Stimulated activated CD4-positive, alpha-beta T cell treated with anti-CD3 and anti-CD28 coated beads, Interleukin-4, amount 100 ng/mL, for 4 hours (primary cell): ENCODE measurements around the gene PLXNA4.

Source experiments
- DNase-seq, 2 experiments: peaks; one replicate each; pipeline ENCODE4 v3.0.0-alpha.2; 2020

Gene PLXNA4

DNA sequence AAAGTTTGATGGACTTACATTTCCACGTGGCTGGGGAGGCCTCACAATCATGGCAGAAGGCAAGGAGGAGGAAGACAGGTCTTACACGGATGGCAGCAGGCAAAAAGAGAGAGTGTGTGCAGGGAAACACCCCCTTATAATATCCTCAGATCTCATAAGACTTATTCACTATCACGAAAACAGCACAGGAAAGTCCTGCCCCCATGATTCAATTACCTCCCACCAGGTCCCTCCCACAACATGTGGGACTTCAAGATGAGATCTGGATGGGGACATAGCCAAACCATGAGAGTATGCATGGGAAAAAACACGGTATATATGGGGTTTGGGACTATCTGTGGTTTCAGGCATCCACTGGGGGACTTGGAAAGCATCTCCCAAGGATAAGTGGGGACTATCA, 78.0 kb downstream of the PLXNA4 start:
- no peak for DNase-seq

DNA sequence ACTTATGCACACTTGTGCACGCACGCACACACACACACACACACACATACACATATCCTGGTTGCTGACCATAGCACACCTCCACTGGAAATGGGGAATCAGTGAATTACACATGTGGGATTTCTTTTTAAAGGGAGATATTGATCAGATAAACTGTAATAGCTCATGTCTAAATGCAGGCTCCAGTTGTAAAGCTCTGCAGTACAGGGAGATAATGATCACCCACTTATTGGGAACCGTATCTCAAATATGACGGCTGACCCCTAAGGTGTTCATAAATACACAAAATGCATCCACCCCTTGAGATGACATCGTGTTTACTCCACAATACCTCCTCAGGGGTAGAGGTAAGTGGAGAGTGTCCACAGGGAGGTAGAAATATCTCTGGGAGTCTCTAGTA, 79.2 kb downstream of the PLXNA4 start:
- DNase-seq = no peak

DNA sequence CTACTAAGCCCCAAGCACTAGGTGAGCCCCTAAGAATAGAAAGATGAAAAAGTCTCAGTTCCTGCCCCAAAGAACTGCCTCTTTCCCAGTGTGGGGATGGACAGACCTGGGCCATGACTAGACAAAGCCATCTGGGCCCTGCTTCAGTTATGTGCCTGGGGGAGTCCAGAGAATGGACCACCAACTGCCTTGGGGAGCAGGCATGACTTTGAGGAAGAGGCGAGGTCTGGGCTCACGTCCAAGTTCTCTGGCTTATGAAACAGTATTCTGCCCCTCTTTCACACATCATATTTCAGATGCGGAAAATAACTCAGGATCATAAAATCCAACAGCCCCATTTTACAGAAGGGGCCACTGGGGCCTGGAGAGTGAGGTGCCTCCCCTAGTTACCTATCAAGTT, 80.3 kb downstream of the PLXNA4 start:
- DNase-seq = no peak

DNA sequence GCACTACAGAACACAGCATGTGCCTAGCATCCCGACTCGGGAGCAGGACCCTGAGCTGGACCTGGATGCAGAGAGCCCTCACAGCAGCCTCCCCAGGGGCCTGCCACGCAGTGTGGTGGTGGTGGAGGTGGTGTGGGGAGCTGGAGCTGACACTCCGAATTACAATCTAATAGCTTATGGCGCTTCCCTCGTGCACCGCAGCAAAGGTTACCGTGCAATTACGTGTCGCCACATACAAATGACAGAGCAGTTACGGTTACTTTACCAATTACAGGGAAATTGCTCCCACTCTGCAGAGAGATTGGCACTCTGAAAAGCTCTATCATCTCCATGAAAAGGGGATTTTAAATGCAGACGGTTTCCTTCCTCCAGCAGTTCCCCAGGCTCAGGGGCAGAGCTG, 81.8 kb downstream of the PLXNA4 start:
- no peak for DNase-seq

DNA sequence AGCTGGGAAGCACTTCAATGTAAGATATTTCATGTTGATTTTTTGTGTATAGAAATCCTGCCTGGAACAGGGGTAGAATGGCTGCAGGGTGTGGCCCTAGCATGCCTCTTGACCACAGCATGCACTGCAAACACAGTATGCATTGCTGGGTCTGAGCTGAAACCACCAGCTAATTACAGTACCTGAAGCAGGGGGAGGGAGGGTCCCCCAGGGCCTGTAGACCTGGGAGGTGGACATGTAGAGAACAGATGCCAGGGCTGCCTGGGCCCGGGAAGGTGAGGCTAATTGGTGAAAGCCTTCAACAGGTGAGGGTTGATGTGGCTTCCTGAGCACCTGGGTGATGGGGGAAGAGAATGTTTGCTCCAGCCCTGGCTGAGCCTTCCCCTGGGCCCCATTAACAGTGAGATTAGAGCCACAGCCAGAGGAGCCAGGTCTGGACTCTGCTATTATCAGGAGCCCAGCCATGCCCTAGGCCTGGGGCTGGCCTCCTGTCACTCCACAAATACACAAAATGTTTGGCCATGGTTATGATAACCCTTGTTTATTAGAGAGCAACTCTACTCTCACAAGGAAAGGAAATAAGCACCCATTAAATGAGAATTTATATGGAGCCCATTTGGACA, 83.3 kb downstream of the PLXNA4 start:
- no peak for DNase-seq

DNA sequence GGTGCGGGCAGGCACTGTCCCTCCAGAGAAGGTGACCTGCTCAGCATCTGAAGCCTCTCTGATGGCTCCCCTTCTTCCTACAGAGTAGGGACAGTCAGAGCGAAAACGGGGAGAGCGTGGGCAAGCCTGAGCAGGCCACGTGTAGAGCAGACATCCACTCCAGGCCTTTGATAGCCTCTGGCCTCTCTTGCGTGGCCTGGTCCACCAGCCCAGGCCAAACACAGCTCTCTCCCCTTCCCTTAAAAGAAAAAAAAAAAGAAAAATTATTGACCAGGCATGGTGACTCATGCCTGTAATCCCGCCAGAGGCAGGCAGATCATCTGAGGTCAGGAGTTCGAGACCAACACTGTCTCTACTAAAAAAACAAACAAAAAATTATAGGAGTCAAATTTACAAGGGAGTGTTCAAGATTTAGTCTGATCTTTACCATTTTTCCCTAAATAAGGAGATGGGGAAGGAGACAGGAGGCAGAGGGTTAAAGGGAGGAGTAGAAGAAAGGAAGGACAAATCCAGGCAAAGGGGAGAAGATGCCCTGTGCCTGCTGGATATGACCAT, 84.8 kb downstream of the PLXNA4 start:
- no peak for DNase-seq

DNA sequence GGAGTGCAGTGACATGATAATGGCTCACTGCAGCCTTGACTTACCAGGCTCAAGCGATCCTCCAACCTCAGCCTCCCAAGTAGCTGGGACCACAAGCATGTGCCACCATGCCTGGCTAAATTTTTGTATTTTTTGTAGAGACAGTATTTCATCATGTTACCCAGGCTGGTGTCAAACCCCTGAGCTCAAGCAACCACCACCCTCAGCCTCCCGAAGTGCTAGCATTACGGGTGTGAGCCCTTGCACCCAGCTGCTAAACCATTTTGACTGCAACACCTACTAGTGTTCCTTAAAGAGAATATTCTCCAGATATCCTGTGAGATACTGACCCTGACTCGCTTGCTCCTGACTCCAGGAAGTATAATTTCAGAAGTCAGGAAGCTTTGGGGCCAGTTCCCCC, 85.8 kb downstream of the PLXNA4 start:
- no peak for DNase-seq

DNA sequence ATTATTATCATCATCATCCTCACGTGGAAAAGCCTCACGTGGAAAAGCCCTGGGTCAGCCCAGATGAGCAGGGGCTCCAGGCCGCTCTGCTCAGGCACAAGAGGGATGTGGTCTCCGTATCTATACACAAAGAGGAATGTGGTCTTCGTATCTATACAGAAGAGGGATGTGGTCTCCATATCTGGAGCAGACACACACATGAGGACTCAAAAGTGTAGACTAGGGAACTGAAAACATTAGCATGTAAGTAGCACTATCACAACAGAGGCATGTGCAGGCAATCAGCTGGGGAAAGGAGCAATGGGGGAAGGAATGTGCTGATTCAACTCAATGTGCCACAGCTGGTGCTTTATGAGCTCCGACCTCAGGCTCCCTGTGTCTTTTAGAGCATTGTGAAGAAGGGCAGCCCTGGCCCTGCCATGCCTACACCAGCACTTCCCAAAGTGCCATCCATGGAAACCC, 86.5 kb downstream of the PLXNA4 start:
- DNase-seq = no peak

DNA sequence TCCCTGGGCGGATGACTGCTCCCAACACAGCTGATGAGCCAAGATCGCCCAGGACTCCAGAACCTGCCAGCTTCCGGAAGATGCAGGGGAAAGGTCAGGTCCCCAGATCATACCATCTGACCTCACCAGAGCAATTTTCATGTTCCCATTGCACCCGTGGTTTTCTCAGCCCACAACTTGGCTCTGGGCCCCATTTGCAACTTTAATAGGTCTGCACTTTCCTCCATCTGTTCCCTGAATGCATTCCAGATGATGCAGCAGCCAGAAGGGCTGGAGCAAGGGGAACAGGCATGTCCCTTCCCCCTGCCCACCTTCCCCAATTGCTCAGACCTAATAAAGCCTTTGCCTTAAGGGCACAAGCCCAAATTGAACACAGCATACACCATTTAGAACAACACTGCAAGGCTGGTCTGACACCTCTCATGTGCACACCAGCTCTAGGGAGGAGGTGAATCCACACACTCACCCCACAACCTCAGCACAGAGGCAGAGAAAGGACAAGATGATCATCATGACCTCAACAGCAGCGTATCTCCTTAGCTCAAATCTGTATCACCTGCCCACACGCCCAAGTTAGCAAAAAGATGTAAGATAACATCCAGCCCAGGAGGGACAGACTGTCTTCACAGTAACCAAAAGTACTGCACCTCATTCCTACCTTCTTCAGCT, 87.5 kb downstream of the PLXNA4 start:
- no peak for DNase-seq

DNA sequence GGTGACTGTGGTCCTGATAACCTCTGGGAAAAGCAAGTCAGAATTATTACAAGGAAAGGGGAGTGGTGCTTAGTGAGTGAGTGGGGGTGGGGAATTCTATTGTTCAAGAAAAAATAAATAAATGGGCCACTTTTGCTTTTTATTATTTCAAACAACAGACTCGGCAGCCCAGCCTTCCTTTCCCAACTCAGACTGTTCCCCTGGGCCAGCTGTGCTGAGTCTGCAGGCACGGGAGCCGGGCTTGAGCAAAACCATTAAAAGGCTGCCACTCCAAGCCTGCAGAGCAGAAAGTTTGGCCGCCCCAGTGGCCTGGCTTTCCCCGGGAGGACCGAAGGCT, 90.0 kb downstream of the PLXNA4 start:
- DNase-seq = no peak

DNA sequence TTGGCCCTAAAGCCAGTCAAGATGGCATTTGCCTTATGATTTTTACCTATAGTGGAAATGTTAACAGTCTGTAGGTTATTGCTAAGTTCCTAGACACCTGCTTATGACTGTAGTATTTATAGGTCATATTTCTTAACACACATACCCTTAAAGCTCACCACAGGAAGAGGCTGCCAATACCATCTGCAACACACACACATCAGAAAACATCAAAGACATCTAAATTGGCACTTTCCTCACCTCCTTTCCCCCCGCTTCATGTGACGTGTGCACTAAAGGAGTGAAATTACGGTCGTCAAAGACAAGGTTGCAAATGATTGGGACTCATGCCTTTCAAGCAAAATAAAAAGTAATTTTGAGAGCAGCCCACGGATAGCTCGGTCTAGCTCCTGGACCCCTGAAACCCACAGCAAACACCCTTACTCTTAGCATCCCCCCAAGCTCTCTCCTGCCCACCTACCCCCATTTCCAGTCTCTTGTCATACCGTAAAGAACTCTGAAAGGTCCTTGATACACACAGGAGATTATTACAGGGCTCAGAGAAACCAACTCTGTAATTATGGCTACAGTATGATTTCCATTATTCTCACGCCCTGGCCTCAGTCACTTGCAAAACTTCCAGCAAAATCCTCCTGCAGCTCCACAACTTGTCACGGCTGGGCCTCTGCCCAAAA, 90.5 kb downstream of the PLXNA4 start:
- DNase-seq = peak in 1 of 2 experiments; percentile 3

DNA sequence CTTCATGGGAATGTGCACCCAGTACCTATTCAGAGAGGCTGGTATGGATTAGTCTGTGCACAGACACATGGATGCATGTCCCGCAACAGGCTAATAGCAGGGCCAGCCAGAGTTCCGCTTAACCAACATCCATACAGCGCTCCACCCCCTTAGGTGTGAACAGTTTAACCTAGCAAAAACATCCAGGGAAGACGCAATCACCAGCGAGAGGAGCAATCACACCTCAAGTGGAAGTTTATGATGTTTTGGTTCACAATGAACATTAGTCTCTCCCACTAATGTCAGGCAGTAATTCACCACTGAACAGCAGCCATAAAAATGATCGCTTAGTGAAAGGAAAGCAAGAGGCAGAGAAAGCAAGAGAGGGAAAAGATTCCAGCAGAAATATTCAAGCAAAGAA, 91.1 kb downstream of the PLXNA4 start:
- DNase-seq = no peak

DNA sequence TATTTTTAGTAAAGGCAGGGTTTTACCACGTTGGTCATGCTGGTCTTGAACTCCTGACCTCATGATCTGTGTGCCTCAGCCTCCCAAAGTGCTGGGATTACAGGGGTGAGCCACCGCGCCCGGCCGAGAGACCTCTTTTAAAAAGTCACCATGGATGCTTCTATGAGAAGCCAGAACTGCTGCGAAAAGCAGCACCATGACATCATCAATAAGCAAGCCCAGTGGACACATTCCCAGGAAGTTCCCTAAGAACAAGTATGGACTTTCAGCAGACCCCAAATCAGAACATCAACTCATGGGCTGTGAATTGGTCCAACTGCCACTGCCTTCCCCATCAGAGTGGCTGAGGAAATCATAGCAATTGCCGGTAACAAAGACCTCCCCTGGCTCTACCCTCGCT, 93.4 kb downstream of the PLXNA4 start:
- no peak for DNase-seq

DNA sequence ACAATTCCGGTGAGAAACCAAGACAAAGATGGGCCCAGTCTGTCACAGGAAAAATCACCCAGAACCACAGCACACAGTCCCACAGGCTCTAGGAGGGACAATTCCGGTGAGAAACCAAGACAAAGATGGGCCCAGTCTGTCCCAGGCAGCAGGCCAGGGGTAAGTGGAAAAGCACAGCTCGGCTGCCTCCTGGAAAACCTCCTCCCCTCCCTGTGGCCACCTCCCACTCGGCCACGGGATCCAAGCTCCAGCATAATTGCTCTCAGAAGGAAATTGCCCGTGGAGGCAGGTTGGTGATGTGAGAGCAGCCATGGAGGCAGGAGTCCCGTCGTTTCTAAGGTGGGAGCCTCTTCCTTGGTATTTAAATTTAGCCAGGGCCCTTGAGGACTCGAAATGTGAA, 95.7 kb downstream of the PLXNA4 start:
- DNase-seq = no peak

DNA sequence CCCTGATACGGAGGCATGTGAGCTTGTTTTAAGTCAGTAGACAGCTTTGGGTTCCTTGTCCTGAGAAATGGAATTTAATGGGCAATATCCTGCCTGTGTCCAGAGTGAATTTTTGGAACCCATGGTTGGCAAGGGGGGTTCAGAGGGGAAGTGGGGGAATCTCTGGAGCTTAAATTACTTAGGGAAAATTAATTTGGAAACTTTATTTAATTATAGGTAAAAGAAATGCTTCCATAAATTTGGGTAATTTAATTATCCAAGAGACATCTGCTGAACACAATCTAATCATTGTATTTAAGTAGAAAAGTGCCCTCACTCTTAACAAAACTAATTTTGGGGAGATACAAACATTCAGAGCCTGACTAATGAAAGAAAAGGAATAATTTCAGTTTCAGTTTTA, 99.7 kb downstream of the PLXNA4 start:
- DNase-seq = no peak

DNA sequence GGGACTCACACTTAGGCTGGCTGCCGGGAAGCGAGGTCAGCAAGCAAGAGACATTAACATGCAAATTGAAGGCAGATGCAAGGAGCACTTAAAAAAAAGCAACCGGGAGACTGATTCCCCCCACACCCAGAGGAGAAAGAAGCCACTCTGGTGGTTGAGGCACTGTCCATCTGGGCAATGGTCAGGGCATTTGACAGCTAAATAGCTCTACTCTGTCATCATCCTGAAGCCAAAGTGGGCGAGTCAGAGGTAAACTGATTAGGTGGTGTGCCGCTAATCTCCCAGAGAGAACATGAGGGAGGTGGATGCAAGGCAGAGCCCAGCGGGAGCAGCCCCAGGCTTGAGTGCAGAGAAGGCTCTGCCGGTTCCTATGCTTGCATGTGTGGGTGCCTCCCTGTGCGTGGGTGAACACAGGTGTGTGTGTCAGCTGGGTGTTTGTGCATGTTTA, 100.6 kb downstream of the PLXNA4 start:
- no peak for DNase-seq

DNA sequence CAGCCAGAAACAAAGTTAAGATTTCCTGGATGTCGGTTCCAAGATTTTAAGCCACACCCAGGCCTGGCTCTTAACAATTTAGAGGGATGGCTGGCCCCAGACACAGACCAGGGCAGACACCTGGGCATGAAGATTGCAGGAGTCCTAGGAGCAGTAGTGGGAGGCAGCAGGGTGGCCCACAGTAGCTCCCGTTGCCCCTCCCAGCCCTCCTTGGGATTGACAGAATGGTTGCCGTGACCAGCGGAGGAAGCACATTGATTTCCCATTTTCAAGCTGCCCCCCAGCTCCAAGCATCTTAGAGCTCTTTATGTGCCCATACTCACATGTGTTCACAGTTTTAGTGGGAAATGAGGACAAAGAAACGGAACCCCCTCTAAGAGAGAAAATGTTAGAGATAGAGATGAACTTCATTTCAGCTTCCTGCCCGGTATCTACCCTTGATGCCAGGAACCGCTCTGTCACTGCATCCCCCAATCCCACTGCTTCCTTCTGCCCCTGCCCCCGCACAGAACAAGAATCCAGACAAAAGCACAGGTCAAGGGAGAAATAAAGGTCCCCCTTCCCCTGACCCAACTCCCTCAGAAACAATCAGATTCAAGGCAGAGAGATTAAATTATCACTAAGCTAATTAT, 101.1 kb downstream of the PLXNA4 start:
- no peak for DNase-seq

DNA sequence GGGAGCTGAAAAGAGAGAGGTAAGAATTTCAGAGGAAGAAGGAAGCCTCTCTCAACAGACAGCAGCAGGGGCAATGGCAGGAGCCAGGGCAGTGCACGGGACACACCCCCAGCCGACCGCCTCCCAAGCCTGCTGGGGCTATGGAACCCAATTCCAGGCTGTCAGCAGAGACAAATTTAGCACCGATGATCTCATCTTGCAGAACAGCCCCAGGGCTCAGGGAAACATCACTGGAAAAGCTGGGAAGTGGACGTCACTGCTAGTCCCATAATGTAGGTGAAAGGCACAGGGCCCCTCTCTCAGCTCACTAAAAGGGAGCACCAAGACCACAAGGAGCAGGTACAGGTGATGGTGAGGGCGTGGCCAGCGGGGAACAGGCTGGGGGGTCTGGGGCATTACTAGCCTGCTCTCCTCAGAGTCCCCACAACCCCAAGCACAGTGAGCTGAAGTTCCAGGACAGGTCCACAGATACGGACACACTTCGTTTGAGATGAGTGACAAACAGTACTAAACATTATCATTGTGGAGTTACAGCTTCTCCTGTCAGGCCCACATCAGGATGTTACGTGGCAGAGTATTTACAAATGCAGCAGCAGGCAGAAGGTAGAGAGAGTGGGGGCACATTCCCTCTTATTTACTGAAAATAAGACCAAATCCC, 103.7 kb downstream of the PLXNA4 start:
- DNase-seq = no peak

DNA sequence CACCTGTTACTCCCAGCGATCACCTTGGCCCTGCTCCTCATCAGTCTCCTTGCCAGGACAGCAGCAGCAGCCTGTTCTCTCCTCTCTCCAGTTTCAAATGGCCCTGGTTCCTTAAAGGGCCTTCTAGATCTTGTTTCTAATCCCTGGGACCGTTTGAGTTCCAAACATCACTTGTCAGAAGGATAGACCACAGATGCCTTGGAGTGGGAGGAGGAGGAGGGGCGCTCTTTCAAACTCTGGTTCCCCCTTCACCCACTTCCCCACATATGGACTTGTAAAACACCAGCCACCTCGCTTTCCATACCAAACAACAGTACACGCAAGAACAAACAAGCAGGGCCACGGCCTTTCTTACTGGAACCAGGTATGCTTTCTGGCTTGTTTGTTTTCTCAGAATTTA, 104.8 kb downstream of the PLXNA4 start:
- no peak for DNase-seq

DNA sequence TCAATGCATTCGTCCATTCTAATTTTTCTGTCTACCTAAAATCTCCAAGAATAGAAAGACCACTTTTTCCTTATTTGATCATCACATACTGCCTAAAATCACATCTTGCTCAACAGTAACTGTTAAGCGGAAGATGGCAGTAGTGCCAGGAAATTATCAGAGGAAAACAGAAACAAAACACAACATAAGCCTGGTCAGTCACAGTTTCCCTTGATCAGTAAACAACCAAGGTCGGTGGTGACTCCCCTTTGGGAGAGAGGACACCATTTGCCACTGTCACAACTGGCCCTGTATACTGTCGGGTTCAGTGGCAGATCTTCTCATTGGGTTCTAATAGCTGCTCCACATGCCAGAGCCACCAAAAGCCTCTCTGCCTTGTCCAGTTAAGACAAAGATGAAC, 106.6 kb downstream of the PLXNA4 start:
- no peak for DNase-seq

DNA sequence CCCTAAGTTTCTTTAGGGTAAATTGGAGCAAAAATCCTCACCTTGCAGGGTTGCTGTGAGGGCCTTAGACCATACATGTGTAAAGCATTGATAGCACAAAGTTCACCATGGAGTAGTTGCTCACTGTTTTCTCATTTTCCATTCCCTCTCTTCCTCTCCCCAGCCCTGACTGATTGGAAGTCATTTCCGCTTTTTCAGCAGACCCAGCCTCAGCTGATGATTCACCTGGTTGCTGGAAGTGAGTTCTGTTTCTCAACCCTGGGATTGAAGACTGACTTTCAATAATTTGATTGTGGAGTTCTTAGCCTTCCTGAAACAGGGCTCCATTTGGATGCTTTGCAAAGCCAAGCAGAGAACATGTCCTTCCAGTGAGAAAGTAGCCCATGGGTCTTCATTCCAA, 107.0 kb downstream of the PLXNA4 start:
- DNase-seq = no peak

DNA sequence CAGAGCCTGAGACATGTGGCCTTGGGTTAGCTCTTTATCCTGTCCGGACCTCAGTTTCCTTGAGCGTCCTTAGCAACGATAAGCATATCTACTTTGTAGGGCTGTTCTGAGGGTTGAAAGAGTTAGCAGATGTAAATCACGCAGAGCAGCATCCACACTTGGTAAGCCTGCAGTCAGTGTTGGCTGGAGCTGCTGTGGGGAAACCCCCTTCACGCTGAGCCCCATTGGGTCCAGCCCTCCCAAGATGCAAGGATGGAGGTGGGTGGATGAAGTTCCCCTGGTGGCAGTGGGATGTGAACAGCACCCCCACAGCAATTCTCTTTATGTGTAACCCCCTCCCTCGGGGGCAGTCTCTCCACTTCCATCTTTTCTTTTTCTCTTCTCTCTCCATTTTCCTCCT, 109.9 kb downstream of the PLXNA4 start:
- DNase-seq = no peak

DNA sequence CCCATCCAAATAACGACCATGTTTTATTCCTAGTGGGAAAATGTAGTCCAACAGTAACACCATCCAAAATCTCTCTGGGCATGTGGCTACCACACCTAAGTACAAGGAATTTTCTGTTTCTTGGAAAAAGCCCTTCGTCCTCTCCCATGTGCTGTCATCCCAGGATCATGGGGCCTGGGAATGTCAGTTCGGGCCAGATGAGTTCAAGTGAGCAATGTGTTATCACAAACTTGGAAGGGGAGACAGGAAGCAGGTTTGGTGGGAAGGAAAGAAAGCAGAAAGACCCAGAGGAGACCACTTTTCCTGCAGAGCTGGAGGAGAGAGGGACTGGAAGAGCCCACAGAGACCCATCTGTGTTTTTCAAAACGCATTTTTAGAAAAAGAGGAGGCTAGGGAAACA, 110.8 kb downstream of the PLXNA4 start:
- no peak for DNase-seq
